ENCODE results near the gene FTO.

Gene FTO

DNA sequence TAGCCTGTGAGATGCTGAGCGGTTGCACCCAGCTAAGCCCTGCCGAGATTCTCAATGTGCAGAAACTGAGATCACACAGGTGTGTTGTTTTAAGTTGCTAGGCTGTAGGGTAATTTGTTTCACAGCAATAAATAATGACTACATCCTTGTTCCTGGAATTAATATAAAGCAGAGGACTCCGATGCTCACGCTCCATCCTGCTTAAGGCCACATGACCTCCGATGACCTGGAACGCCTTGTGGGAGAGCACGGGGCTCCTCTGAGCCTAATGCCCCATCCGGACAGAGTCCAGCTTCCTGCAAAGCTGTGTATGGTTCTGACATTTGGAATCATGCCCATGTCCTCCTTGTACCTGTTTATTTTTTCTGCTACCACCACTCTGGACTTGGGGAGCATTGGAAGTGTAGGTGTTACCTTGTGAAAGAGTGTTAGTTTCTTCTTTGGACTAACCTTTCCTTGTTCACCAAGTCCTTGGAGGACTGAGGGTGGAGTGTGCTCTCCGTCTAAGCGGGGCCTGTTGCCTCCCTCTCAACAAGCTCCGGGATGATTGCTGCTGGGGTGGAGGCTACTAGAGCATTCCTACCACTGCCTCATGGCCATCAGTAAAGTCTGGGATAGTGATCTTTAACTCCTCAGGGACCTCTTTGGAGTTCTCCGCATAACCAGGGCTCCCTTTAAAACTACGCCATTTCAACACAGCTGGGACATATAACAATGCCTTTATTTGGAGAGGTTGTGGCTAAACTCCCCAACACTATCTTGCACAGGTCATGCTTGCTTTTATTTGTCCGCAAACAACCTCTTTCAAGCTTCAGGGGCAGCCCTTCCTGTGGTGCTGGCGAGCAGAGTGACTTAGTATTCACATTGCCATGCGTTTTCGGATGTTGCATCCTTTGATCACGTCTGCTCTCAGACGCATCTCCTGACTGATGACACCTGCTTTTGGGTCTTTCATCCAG lies 457.3 kb downstream of the FTO start:
- H3K4me3 ChIP-seq (ENCODE audit: low read depth in 1 of 2, low read length in 2 of 2), result no peak overlapping the region
- H3K4me1 ChIP-seq (ENCODE audit: control insufficient read depth in 1 of 2, insufficient read depth in 2 of 2, low read length in 2 of 2), result no peaks in the 10 kb centered on the region
- H3K9me3 ChIP-seq (ENCODE audit: control insufficient read depth in 1 of 2, low read length in 2 of 2), result peaks cover 0 to 5% of the 10 kb centered on the region in 2 donors
- no peak overlapping the region for H3K27ac ChIP-seq (ENCODE audit: low read length)
- no peaks in the 10 kb centered on the region for H3K36me3 ChIP-seq (ENCODE audit: control insufficient read depth in 1 of 2, insufficient read depth in 2 of 2, low read length in 2 of 2)
- no peaks in the 10 kb centered on the region for H3K27me3 ChIP-seq (ENCODE audit: low read depth, low read length)

DNA sequence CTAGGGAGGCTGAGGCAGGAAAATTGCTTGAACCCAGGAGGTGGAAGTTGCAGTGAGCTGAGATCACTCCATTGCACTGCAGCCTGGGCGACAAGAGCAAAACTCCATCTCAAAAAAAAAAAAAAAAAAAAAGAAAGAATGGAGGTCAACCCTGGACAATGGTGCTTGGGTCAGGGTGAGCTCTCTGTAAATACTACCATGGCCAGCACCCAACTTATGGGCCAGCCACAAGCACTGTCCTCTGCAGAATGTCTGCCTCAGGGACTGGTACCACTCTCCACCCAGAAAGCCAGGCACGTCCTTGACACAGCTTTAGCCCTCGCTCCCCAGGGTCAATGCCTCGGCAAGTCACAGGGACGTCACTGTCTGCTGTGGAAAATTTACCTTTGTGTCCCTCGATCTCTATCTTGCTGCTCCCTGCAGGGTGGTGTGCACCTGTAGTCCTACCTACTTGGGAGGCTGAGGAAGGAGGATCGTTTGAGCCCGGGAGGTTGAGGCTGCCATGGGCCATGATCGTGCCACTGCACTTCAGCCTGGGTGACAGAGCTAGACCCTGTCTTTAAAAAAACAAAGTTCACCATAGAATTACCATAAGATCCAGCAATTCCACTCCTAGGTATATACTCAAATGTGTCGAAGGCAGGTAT lies 459.4 kb downstream of the FTO start:
- H3K27me3 ChIP-seq (ENCODE audit: low read depth, low read length), result no peaks in the 10 kb centered on the region
- H3K4me3 ChIP-seq (ENCODE audit: low read depth in 1 of 2, low read length in 2 of 2), result no peak overlapping the region
- no peak overlapping the region for H3K27ac ChIP-seq (ENCODE audit: low read length)
- no peaks in the 10 kb centered on the region for H3K9me3 ChIP-seq (ENCODE audit: control insufficient read depth in 1 of 2, low read length in 2 of 2)
- no peaks in the 10 kb centered on the region for H3K36me3 ChIP-seq (ENCODE audit: control insufficient read depth in 1 of 2, insufficient read depth in 2 of 2, low read length in 2 of 2)
- H3K4me1 ChIP-seq (ENCODE audit: control insufficient read depth in 1 of 2, insufficient read depth in 2 of 2, low read length in 2 of 2), result no peaks in the 10 kb centered on the region

DNA sequence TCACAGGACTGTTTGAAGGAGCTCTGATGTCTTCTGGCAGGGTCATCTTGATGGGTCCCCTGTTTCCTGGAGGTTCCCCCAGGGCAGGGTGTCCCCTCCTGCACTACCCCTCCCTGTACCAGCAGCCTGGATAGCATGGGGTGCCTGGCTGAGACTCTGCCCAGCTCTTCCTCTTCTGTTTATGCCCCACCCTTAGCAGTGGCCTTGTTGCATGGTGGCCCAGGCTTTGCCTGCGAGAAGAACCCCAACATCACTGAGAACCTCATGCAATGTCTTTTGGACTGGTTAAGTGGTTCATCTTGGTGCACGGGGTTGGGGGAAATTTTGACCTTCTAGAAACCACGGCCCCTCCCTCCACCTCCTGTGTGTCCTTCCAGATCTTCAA lies 460.8 kb downstream of the FTO start:
- H3K4me1 ChIP-seq (ENCODE audit: control insufficient read depth in 1 of 2, insufficient read depth in 2 of 2, low read length in 2 of 2), result no peaks in the 10 kb centered on the region
- H3K36me3 ChIP-seq (ENCODE audit: control insufficient read depth in 1 of 2, insufficient read depth in 2 of 2, low read length in 2 of 2), result no peaks in the 10 kb centered on the region
- H3K27me3 ChIP-seq (ENCODE audit: low read depth, low read length), result no peaks in the 10 kb centered on the region
- H3K9me3 ChIP-seq (ENCODE audit: control insufficient read depth in 1 of 2, low read length in 2 of 2), result no peaks in the 10 kb centered on the region
- H3K4me3 ChIP-seq (ENCODE audit: low read depth in 1 of 2, low read length in 2 of 2), result no peak overlapping the region
- H3K27ac ChIP-seq (ENCODE audit: low read length), result no peak overlapping the region

DNA sequence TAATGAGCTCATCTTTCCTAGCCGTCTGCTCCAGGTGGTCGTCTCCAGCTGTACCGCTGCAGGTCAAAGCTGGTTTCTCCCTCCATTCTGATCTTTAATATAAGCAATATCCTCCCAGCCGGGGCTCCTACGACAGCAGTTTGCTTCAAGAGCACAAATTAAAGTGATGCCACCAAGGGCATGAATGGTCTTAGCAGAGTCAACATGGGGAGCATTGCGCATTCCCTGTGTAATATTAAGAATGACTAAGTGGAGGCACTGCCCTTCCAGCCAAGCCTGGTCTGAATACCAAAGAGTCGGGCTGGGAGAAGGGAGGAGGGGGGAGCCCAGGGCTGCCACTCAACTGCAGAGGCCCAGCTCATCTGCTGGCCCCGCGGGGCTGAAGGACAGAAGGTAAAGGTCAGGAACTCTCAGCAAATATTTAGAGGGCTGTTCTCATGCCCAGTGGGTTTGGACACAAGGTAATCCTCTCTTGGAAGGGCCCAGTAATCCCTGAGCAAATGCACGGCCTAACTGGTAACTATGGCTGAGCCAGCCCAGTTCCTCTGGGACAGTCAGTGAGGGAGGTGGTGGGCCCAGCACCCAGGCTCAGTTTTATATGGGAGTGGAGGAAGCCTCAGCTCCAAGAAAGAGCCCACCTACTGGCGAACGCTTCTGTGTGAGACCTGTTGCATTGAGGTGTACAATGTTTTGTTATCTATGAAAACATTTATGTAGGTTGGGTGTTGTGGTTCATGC lies 461.4 kb downstream of the FTO start:
- no peaks in the 10 kb centered on the region for H3K9me3 ChIP-seq (ENCODE audit: control insufficient read depth in 1 of 2, low read length in 2 of 2)
- no peak overlapping the region for H3K27ac ChIP-seq (ENCODE audit: low read length)
- H3K36me3 ChIP-seq (ENCODE audit: control insufficient read depth in 1 of 2, insufficient read depth in 2 of 2, low read length in 2 of 2), result no peaks in the 10 kb centered on the region
- no peaks in the 10 kb centered on the region for H3K27me3 ChIP-seq (ENCODE audit: low read depth, low read length)
- no peaks in the 10 kb centered on the region for H3K4me1 ChIP-seq (ENCODE audit: control insufficient read depth in 1 of 2, insufficient read depth in 2 of 2, low read length in 2 of 2)
- no peak overlapping the region for H3K4me3 ChIP-seq (ENCODE audit: low read depth in 1 of 2, low read length in 2 of 2)

DNA sequence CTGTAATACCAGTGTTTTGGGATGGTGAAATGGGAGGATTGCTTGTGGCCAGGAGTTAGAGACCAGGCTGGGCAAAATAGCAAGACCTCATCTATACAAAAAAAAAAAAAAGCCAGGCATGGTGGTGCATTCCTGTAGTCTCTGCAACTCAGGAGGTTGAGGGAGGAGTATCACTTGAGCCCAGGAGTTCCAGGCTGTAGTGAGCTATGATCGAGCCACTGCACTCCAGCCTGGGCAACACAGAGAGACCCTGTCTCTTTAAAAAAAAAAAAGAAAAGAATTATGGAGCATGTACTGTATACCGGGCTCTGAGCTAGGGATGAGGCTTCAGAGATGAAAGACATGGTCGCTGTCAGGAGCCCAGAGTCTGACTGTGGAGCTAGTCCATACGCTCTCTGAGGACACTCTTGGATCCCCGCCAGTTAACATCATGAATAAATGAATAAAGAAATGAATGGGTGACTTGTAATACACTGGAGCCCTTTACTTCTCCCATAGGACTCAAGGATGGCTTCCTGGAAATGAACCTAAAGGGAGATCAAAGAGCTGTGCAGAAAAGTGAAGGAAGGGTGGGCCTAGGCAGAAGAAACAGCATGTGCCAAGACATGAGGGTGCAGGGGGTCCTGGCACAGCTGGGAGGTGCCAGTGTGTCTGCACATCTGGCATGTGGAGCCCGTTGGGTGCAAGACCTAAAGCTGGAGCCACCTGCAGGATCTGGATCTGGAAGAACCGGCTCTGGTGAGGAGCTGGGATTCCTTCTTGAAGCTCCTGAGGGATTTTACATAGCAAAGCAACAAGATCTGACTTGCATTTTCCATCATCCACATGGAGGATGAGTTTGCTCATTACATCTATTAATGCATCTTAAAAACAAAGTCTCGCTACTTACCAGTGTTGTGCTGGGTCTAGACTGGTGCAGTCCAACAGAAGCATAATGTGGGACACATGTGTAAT lies 462.2 kb downstream of the FTO start:
- no peak overlapping the region for H3K27ac ChIP-seq (ENCODE audit: low read length)
- no peaks in the 10 kb centered on the region for H3K36me3 ChIP-seq (ENCODE audit: control insufficient read depth in 1 of 2, insufficient read depth in 2 of 2, low read length in 2 of 2)
- no peaks in the 10 kb centered on the region for H3K9me3 ChIP-seq (ENCODE audit: control insufficient read depth in 1 of 2, low read length in 2 of 2)
- no peak overlapping the region for H3K4me3 ChIP-seq (ENCODE audit: low read depth in 1 of 2, low read length in 2 of 2)
- H3K4me1 ChIP-seq (ENCODE audit: control insufficient read depth in 1 of 2, insufficient read depth in 2 of 2, low read length in 2 of 2), result no peaks in the 10 kb centered on the region
- no peaks in the 10 kb centered on the region for H3K27me3 ChIP-seq (ENCODE audit: low read depth, low read length)

DNA sequence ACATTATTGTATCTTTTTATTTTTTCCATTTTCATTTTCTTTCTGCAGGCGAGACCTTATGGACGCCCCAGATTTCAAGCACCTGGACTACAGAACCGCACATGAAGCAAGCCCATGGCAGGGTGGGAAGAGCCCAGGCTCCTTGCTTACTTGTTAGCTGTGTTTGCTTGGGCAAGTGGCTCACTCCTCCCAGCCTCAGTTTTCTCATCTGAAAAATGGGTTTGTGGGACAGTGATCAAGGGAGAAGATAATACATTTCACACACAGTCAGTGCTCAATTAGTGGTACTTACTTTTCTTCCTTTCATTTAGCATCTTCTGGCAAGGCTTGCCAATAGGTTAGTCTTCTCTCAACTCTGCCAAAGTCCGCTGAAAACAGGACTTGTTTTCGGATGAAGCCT lies 465.2 kb downstream of the FTO start:
- no peaks in the 10 kb centered on the region for H3K36me3 ChIP-seq (ENCODE audit: control insufficient read depth in 1 of 2, insufficient read depth in 2 of 2, low read length in 2 of 2)
- H3K9me3 ChIP-seq (ENCODE audit: control insufficient read depth in 1 of 2, low read length in 2 of 2), result no peaks in the 10 kb centered on the region
- H3K27ac ChIP-seq (ENCODE audit: low read length), result no peak overlapping the region
- H3K4me3 ChIP-seq (ENCODE audit: low read depth in 1 of 2, low read length in 2 of 2), result no peak overlapping the region
- H3K27me3 ChIP-seq (ENCODE audit: low read depth, low read length), result no peaks in the 10 kb centered on the region
- H3K4me1 ChIP-seq (ENCODE audit: control insufficient read depth in 1 of 2, insufficient read depth in 2 of 2, low read length in 2 of 2), result no peaks in the 10 kb centered on the region

DNA sequence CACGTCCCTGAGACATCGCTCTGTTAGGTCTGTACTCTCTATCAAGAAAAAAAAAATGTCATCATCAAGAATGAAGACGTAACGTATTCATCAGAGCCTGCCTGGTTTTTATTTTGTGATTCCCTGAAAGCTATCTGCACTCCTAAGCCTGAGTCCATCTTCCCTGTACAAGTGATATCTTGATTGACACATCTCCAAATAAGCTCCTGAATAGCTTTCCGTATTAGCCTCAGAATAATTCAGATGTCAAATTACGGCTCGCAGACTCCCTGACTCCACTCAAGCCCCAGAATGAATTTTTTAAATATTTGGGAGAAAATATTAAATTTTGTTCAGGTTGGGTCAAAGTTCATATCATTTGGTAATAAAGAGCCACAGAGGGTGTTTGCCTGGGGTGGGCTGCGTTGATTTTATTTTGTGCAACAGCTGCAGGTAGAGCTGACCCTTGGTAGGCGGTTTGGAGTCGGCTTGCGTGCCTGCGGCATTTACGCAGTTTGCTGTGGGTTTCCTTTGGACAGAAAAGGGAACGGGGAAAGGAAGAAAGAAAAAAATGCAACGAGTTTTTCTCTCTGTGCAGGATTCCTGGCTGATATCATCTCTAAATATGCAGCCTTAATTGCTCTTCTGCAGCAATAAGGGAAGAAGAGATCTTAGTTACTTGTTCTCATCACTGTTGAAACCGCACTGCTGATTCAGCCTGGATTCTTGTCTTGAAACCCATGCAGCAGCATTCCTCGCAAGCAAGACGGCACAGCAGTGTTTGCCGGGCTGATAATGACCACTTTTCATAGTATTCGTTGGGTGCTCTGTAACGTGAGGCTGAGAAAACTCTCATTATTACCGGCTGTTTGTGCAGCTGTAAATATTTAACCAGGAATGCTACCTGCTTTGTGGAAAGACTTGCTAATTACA lies 467.9 kb downstream of the FTO start:
- Histone ChIP-seq H3K27me3 (ENCODE audit: low read depth, low read length) (no peaks in the 10 kb centered on the region), H3K27ac (ENCODE audit: low read length) (no peak overlapping the region), H3K36me3 (ENCODE audit: control insufficient read depth in 1 of 2, insufficient read depth in 2 of 2, low read length in 2 of 2) (no peaks in the 10 kb centered on the region), H3K4me1 (ENCODE audit: control insufficient read depth in 1 of 2, insufficient read depth in 2 of 2, low read length in 2 of 2) (peaks cover 0 to 5% of the 10 kb centered on the region in 2 donors), H3K4me3 (ENCODE audit: low read depth in 1 of 2, low read length in 2 of 2) (peak overlapping the region in 1 of 2 donors; percentile 23), H3K9me3 (ENCODE audit: control insufficient read depth in 1 of 2, low read length in 2 of 2) (no peaks in the 10 kb centered on the region)

DNA sequence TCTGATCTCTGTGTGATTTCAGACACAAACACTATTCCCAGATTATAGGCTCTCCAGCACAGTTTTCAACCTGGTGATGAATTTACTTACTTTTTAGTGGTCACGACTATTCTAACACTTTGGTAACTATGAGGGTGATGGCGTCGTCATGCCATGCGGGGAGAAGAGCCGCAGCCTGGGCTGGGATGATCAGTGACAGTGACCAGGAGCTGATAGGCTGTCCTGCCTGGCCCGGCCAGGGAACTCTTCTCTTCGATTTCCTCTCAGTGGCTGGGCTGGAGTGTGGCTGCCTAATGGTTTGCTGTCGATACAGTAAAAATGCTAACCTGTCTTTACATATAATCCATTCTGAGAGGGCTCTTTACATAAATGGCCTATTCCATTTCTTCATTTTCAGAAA lies 469.5 kb downstream of the FTO start:
- Histone ChIP-seq H3K9me3 (ENCODE audit: control insufficient read depth in 1 of 2, low read length in 2 of 2) (no peaks in the 10 kb centered on the region), H3K27me3 (ENCODE audit: low read depth, low read length) (no peaks in the 10 kb centered on the region), H3K4me3 (ENCODE audit: low read depth in 1 of 2, low read length in 2 of 2) (no peak overlapping the region), H3K27ac (ENCODE audit: low read length) (no peak overlapping the region), H3K4me1 (ENCODE audit: control insufficient read depth in 1 of 2, insufficient read depth in 2 of 2, low read length in 2 of 2) (peaks cover 5 to 9% of the 10 kb centered on the region in 2 donors), H3K36me3 (ENCODE audit: control insufficient read depth in 1 of 2, insufficient read depth in 2 of 2, low read length in 2 of 2) (no peaks in the 10 kb centered on the region)

DNA sequence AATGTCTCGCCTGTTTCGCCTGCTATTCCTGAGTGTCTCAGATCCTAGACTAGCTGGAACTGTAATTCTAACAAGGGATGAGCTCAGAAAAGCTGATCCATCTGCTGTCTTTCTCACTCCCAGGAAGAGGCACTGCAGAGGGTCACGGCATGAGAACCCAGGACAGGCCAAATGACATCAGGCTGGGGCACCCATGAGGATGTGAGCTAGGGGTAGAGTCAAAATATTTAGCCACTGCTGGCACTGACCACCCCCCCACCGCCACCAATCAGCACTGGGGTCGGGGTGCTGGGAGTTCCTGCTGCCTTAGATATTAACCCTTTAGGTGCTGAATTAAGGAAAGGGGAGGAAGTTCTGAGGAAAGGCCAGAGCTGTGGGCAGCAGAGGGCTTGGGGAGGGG lies 470.2 kb downstream of the FTO start:
- H3K36me3 ChIP-seq (ENCODE audit: control insufficient read depth in 1 of 2, insufficient read depth in 2 of 2, low read length in 2 of 2), result no peaks in the 10 kb centered on the region
- H3K27me3 ChIP-seq (ENCODE audit: low read depth, low read length), result no peaks in the 10 kb centered on the region
- H3K4me3 ChIP-seq (ENCODE audit: low read depth in 1 of 2, low read length in 2 of 2), result no peak overlapping the region
- H3K27ac ChIP-seq (ENCODE audit: low read length), result no peak overlapping the region
- no peaks in the 10 kb centered on the region for H3K9me3 ChIP-seq (ENCODE audit: control insufficient read depth in 1 of 2, low read length in 2 of 2)
- H3K4me1 ChIP-seq (ENCODE audit: control insufficient read depth in 1 of 2, insufficient read depth in 2 of 2, low read length in 2 of 2), result peaks cover 5 to 12% of the 10 kb centered on the region in 2 donors

DNA sequence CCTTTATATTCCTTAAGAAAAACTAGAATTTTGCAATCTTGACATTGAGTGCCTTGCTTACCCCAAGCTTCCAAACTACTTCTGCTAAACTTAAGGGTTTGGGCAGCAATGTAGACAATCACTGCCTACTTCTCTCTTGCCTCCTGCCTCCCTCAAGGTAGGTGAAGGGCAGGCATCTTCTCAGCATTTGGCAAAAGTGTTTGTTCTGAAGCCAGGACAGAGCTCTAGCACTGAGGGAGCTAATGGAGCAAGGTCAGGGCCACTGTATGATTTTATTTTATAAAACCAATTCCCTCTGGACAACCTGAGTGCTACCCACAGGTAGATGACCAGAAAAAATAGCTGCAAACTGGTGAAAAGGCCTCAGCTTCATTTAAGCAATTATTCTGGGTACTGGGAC lies 470.8 kb downstream of the FTO start:
- no peaks in the 10 kb centered on the region for H3K9me3 ChIP-seq (ENCODE audit: control insufficient read depth in 1 of 2, low read length in 2 of 2)
- no peak overlapping the region for H3K27ac ChIP-seq (ENCODE audit: low read length)
- no peak overlapping the region for H3K4me3 ChIP-seq (ENCODE audit: low read depth in 1 of 2, low read length in 2 of 2)
- peaks cover 5 to 12% of the 10 kb centered on the region in 2 donors for H3K4me1 ChIP-seq (ENCODE audit: control insufficient read depth in 1 of 2, insufficient read depth in 2 of 2, low read length in 2 of 2)
- H3K36me3 ChIP-seq (ENCODE audit: control insufficient read depth in 1 of 2, insufficient read depth in 2 of 2, low read length in 2 of 2), result no peaks in the 10 kb centered on the region
- no peaks in the 10 kb centered on the region for H3K27me3 ChIP-seq (ENCODE audit: low read depth, low read length)

Measured in muscle layer of duodenum (tissue), 2 donors.